HG03039 (cell line): ENCODE results near the gene ARFIP2.
A peak's percentile ranks its signal among the peaks of the same experiment; 100 is the strongest.
"Not testable (repeated sequence)": the region's sequence is repeated elsewhere in the genome, so short reads cannot be mapped to it uniquely, and the experiment has no call there.

Experiments
- ATAC-seq: cut with Tn5 transposase; IDR thresholded peaks from one replicate; pipeline ENCODE4 v1.9.1; 2021; ENCODE audit warnings: mild to moderate bottlenecking, moderate library complexity; ENCODE audit not compliant: unreplicated experiment

The ARFIP2 gene, protein sequence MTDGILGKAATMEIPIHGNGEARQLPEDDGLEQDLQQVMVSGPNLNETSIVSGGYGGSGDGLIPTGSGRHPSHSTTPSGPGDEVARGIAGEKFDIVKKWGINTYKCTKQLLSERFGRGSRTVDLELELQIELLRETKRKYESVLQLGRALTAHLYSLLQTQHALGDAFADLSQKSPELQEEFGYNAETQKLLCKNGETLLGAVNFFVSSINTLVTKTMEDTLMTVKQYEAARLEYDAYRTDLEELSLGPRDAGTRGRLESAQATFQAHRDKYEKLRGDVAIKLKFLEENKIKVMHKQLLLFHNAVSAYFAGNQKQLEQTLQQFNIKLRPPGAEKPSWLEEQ

DNA sequence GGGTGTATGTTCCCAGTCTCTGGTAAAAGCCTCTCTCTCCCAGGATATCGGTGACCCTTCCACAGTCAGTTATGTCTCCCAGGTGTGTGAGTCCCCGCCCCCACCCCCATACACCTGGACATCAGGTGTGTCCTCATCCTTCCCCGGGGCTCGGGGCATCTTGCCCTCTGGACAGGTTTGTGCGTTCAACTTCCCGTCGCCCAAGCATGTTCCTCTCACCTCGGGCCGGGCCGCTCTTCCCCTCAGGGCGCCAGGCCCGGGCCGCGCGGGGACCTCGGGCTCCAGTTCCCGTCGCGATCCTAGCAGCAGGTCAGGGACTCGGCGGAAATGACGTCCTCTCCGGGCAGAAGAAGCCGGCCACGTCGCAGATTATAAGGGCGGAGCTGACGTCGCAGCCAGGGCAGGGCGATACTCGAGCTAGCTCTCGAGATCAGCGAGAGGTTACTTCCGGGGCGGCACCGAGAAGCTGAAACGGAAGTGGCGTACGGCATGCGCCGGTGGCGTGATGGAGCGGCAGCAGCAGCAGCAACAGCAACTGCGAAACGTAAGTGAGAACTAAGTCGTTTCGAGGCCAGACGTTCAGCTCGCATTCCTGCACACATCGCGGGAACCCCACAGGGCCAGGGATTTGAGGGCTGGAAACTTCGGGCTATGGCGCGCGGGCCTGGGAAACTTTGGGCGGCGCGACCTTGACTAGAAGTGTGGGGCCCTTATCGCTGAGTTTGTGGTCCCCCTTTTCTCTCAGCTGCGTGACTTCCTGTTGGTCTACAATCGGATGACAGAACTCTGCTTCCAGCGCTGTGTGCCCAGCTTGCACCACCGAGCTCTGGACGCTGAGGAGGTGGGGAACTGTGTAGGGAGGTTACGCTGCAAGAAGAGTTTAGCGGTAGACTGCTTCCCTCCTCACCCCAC is at the start of gene ARFIP2, which contains the start of gene TIMM10B:
ARFIP2 (minus strand) TSS at position 320 of the 912 bp plus-strand sequence. CDS start 910 bp downstream, outside the sequence.
TIMM10B (plus strand) TSS at position 490 of the 912 bp plus-strand sequence; CDS start at position 506, 16 bp downstream.
- peak; percentile 99 for ATAC-seq

DNA sequence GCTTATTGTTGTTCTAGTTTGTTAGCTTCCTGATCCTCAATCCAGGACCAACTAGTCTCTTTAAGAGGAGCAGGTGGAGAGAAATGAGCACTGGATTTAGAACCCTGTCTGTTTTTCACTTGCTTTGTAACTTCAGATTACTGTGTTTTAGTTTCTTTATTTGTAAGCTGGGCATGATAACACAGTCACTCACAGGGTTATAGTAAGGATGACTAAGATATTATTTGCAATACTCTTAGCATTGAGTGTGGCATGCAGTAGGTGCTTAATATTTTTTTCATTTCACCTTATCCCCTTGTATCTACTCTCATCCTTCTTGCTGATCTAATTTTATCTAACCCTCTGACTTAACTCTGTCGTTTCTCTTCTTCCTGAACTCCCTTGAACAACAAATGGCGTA is 49.7 kb upstream of the ARFIP2 start:
- ATAC-seq, result no peak

DNA sequence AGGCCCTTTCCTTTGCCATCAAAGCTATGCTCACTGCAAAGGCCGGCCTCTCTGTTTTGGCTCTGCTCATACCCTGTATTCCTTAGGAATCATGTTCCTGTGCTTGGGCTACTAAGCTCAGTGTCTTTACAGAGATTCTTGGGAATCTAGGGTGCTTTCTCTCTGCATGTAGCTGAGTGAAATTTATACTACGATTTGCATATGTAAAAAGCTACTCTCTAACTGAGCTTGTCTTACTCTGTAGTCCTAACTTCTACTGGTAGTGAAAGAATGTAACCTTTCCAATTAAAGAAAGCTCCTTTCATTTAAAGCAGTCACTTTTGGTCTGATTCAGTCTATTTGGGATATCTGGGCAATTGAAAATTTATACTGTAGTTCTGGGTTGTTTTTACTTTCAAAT is 48.1 kb upstream of the ARFIP2 start:
- ATAC-seq, result no peak

DNA sequence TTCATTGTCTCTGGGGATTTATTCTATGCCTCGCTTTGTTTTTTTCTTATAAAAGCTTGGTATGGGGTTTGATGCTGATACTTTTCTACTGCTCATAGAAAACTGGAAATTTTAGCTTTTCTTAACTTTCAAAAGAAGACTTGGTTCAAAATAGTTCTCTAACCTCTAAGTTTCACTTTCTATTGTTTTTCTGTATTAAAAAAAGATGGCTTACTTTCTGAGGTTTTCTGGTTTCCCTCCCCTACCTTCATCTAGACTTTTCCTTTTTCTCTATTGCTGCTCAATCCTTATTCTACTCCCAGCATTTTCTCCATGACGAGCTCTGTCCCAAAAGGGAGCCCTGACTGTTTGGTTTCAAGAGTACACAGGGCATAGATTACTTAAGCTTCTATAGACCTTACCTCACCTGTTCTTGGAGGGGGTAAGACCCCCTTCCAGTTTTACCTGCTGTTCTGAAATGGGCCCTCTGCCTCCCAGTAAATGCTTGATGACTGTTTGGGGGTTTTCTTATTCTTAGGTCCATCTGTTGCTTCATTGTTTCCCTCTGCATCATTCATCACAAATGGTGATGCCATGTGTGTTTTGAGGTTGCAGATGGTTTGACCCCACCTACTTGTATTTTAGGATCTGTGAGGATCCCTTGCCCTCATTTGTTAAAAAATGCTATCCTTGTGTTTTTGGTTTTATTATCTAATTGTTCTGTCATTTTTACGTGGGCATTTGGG is 45.4 kb upstream of the ARFIP2 start:
- no peak for ATAC-seq

DNA sequence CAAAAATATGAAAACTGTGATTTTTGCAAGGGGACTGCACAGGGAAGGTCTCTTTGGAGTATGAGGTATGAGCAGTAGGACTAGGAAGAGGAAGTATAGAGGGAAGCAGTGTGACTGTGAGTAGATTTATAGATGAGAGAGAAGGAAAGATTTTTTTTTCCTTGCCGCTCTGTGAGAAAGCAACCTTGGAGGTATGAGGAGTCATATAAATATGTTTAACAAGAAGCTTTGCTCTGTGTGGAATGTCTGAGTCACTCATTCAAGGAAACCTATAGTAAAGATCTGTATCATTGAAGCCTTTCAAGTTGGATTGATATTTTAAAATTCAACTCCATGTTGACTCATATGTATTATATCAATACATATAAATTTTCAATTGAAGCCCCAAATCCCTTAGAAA is 42.1 kb upstream of the ARFIP2 start:
- ATAC-seq, result no peak

DNA sequence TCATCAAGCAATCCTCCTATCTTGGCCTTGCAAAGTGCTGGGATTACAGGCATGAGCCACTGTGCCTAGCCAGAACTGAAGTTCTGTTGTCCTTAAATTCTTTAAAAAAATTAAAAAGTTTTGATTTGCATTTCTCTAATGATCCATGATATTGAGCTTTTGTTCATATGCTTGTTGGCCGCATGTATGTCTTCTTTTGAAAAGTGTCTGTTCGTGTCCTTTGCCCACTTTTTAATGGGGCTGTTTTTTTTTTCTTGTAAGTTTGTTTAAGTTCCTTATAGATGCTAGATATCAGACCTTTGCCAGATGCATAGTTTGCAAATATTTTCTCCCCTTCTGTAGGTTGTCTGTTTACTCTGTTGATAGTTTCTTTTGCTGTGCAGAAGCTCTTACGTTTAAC is 40.8 kb upstream of the ARFIP2 start:
- not testable (repeated sequence) for ATAC-seq

DNA sequence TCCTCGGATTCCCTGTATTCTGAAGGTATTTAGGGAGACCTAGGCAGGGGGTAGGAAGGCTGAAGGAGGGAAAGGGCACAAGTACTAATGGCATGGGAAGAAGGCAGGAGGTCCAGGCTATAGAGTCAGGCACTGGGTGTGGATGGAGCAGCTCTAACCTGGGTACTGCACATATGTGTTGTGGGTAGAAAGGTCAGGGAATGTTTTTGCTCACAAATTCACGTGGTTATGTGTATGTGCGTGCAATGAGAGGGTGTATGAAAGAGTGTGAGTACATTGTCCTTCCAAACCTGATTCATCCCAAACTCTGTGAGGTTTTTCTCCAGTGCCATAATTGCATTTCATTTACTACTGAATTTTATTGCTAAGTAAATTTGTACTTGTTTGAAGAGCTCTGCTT is 39.1 kb upstream of the ARFIP2 start:
- no peak for ATAC-seq

DNA sequence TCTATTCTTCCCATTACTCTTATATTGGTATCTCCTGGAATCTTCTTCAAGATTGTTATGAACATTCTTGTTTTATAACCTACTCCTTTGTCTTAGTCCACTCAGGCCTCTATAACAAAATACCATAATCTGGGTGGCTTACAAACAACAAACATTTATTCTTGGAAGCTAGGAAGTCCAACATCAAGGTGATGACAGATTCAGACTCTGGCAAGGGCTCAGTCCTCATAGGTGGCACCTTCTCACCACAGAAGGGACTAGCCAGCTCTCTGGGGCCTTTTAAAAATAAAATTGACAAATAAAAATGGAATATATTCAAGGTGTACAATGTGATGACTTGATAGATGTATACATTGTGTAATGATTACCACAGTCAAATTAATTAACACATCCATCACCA is 35.7 kb upstream of the ARFIP2 start:
- no peak for ATAC-seq

DNA sequence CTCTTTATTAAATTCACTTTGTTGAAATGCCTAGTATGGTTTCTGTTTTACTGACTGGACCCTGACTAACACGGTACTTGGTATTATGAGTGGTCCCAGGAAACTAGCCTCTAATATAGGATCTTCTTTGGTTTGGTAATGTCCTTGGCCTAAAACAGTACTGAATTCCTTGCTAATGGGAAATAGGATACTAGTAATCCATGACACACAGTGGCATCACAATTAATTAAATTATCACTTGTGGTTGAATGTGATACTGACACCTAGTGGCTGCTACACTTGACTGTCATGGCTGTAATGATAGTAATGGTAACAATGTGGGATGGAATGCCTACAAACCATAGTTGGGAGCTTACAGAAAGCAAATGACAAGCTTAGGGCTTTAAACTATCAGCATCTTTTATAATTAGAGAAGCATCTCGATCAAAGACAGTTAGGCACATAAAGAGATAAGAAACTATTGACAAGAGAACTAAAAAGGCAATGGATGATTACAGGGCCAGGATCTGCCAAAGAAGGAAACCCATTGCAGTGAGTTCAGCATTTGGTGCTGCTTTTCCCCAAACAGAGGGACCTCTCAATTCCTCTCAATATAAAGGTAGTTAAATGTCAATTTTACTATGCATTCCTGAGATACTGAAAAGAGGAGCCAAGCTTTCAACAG is 24.6 kb upstream of the ARFIP2 start:
- no peak for ATAC-seq

DNA sequence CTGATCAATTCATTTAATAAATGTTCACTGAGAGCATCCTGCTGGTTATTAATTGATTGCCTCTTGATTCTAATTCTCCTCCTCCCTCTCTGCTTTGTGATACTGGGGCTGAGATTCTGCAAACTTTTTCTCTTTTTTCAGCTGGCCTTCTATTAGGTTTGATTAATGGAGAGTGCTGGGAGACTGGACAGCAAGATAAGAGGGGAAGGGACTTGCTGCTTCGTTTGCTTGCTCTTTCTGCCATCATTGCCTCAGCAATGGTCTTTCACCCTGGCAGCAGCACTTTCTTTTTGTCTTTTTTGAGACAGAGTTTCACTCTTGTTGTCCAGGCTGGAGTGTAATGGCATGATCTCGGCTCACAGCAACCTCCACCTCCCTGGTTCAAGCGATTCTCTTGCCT is 23.0 kb upstream of the ARFIP2 start:
- no peak for ATAC-seq

DNA sequence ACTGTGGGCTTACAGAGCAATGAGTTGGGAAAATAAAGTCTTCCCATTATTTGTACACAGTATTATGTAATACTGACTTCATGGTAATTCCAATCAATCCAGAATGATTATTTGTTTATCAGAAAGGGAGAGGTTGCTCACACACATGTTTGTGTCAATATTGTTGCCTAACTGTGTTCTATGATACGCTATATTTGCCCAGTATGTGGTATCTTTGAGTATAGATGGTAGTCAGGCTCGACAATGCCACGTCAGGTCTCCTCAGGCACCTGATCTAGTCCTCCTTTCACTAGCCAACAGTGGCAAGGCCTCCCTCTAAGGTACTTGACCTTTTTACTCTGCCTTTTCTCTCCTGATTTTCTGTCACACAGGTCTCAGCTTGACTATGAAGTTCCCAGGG is 21.3 kb upstream of the ARFIP2 start:
- ATAC-seq, result no peak

DNA sequence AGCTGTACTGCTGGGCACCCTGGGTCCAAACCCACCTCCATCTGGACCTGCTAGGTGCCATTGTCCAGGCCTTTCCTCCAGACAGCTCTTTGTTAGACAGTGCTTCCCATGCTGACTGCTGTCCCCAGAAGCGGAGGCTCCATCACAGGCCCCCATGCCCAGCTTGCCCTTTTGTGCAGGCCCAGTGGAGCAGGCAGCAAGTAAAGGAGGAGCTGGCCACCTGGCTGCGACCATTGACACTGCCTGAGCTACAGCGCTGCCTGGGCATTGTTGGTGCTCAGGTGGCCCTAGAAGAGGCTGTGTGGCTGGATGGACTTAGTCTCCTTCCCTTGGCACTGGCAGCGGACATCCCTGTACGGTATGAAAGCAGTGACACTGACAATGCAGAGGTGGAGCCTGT is 17.4 kb upstream of the ARFIP2 start:
- no peak for ATAC-seq

DNA sequence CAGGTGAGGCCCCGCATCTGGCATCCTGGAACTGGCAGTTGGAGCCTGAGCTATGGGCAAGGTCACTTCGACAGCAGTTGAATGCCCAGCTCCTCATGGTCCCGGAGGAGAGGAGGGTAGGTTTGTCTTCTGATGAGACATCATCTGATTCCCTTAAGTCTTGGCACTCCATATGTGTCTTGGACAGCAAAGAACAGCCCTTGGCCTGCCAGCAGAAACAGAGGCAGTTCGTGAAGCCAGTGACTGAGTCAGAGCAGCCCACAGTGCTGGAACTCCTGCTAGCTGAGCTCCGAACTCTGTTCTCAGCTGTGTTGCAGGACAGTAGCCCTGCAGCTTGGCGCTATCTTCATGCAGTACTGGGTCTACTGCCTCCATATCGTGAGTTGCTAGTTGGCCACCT is 17.0 kb upstream of the ARFIP2 start:
- no peak for ATAC-seq

DNA sequence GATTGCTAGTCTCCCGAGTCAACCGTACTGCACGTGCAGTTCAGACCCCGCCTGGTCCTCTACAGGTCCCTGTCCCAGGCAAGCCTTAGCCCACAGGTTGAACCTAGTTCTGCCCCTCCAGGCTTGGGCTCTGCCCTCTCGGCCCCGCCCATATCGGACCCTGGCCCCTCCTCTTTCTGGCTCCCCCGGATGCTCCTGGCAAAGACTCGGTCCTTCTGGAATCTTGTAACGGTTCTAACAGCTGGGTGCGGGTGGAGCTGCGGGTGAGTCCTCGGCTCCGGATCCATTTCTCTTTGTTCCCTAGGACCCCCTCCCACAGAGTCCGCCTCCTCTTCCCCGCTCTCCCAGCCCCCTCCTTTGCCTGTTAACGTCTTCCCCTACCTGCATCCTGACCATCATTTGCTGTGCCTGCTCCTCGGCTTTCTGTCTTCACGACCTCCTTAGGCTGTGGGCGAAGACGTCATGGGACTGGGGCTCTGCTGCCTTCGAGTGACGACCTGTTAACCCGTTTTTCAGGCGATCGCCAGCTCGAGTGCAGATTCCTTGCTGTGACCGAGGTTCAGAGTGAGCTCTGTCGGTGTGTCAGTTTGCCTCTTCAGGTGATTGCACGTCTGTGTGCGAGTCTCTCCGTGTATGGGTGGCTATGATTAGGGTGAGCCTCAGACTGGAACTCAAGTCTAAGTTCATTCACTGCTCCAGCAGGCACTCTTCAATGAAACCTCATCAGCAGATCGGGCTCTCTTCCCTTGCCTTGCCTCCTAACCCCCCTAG is 16.1 kb upstream of the ARFIP2 start, which contains the start of gene DNHD1:
DNHD1 (plus strand) TSS at position 212 of the 771 bp plus-strand sequence. CDS start 936 bp downstream, outside the sequence.
- no peak for ATAC-seq

DNA sequence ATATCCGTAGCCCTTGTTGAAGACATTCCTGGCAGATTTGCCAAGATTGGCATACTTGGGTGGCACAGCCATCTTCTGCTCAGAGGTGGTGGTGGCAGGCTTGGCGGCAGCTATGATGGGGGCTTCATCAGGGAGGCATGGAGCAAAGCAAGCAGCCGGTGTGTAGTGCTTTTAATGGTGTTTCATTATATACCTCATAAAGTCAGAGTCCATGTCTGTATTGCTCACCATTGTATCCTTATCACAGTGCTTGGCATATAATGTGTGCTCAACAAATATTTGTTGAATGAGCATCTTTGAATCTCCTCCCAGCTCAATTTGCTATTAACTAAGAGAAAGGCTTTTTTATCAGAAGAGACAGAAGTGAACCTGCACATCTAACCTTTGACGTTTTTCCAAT is 8.2 kb upstream of the ARFIP2 start:
- no peak for ATAC-seq

DNA sequence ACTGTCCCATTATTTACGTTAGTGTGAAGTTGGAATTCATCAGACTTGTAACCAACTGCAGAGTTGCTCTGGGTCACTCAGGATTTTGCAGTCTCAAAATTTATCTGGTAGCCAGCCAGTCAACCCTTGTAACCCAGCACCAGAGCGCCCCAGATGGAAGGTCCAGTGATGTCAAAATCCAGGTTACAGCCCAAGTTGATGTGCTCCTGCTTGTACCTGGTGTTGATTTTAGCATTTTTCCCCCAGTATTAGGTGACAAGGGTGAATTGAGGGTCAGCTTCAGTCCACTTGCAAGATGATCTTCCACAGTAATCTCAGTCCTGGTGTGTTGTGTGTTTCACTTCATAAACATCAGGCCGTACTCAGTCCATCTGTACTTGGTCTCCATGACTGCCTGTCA is 7.7 kb upstream of the ARFIP2 start:
- ATAC-seq, result no peak

DNA sequence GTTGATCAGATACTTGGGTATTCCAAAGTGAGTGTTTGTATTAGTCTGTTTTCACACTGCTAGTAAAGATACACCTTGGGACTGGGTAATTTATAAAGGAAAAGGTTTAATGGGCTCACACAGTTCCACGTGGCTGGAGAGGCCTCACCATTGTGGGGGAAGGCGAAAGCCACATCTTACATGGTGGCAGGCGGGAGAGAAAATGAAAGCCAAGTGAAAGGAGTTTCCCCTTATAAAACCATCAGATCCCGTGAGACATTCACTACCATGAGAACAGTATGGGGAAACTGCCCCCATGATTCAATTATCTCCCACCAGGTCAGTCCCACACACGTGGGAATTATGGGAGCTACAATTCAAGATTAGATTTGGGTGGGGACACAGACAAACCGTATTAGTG is 7.2 kb upstream of the ARFIP2 start:
- no peak for ATAC-seq

DNA sequence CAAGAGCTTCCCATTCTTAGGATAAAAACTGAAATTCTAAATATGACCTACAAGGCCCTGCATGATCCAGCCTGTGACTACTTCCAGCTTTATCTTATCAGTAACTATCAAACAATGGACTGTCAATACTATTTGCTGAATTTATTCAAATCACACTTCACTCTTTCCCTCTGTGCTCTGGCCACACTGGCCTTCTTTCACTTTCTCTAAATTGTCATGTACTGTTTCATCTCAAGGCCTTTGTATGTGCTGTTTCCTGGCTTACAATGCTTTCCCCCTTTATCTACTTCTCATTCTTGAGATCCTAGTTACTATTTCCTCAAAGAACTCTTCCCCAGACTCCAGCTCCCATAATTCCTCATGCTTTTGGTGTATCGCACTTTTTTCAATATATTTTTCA is 5.8 kb upstream of the ARFIP2 start:
- no peak for ATAC-seq

DNA sequence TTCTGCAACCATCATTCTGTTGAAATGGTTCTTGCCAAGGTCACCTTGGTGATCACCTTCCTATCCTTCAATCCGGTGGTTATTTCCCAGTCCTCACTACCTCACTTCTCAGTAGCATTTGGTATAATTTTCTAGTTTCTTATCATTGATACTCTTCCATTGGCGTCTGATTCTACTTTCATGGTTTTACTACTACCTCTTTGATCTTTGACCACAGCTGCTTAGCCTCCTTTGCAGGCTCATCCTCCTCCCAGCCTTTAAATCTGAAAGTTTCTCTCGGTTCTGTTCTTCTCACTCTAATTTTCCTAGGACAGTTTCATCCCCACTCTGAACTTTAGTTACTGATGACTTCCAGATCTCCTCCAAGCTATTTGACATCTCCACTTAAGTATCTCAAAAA is 5.1 kb upstream of the ARFIP2 start:
- no peak for ATAC-seq

DNA sequence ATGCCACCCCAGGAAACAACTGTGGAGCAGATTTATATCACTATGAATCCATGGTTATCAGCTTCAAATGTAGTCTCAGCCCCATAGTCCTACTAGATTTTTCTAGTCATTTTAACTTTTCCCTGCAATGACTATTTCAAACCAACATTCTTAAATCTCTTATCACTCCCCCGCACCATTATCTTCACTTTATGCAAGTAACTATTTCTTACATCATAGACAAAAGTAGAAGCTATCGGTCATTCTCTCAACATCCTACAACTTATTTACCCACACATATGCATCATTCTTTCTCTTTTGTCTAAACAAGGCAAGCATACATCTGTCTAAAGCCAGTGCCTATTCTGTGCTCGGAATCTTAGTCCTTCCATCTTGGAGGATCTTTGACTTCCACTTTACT is 4.5 kb upstream of the ARFIP2 start:
- ATAC-seq, result no peak
